Stromal cell of bone marrow (primary cell): Measurements from ENCODE around the gene FGGY.

Experiments
- DNase-seq: peaks from one replicate; pipeline ENCODE4 v3.0.0-alpha.2; 2012; ENCODE audit warnings: low read depth

Gene FGGY

GRCh38 chr1:59388191-59388590, 91.3 kb downstream of the FGGY start:
- no peak for DNase-seq

GRCh38 chr1:59389847-59390246, 93.0 kb downstream of the FGGY start:
- no peak for DNase-seq

- no peak for DNase-seq
These were observed 93.4 kb downstream of the FGGY start for GRCh38 chr1:59390307-59390706.

GRCh38 chr1:59391212-59392179, 94.6 kb downstream of the FGGY start:
- DNase-seq, result no peak

- peak; percentile 86 for DNase-seq
These were observed 96.6 kb downstream of the FGGY start for GRCh38 chr1:59393211-59394180.

GRCh38 chr1:59394706-59395425, 98.0 kb downstream of the FGGY start:
- DNase-seq, result no peak

- no peak for DNase-seq
These were observed 99.5 kb downstream of the FGGY start for GRCh38 chr1:59396387-59396786.

- DNase-seq, result no peak
These were observed 100.4 kb downstream of the FGGY start for GRCh38 chr1:59397139-59397858.

GRCh38 chr1:59399642-59400041, 102.7 kb downstream of the FGGY start:
- DNase-seq, result no peak

GRCh38 chr1:59401581-59401980, 104.7 kb downstream of the FGGY start:
- DNase-seq, result peak; percentile 41

- DNase-seq, result no peak
These were observed 107.9 kb downstream of the FGGY start for GRCh38 chr1:59404796-59405195.

GRCh38 chr1:59406437-59407164, 109.7 kb downstream of the FGGY start:
- DNase-seq, result no peak

GRCh38 chr1:59408608-59409240, 111.8 kb downstream of the FGGY start:
- DNase-seq, result no peak

GRCh38 chr1:59409549-59409948, 112.7 kb downstream of the FGGY start:
- no peak for DNase-seq

GRCh38 chr1:59409986-59410385, 113.1 kb downstream of the FGGY start:
- no peak for DNase-seq

GRCh38 chr1:59410457-59410856, 113.6 kb downstream of the FGGY start:
- no peak for DNase-seq

- DNase-seq, result no peak
These were observed 114.3 kb downstream of the FGGY start for GRCh38 chr1:59411147-59411546.

GRCh38 chr1:59412718-59413326, 115.9 kb downstream of the FGGY start:
- no peak for DNase-seq

GRCh38 chr1:59413327-59413720, 116.4 kb downstream of the FGGY start:
- no peak for DNase-seq
